Upper lobe of left lung (tissue), 4 donors: ENCODE data around the gene PRKAR1B.

Experiments used
- CTCF ChIP-seq, 6 experiments: fragments of 450-650 bp in 4 of 6; fragments of 200-600 bp in 2 of 6; sonication (generic) in 2 of 6; IDR thresholded peaks; one replicate each; pipeline ENCODE4 v1.5.1; 2016 to 2019; ENCODE audit warnings: antibody characterized with exemption in 6 of 6
- EP300 ChIP-seq, 4 donors: sonication (generic); formaldehyde crosslinking; IDR thresholded peaks; one replicate each; pipeline ENCODE4 v1.5.1; 2017; ENCODE audit warnings: antibody characterized with exemption in 4 of 4, control low read depth in 2 of 4

GRCh38 chr7:598899-599298, 128.2 kb downstream of the PRKAR1B start:
- TF ChIP-seq EP300 (IDR thresholded peaks at IDR 0.05) (no peak), CTCF (IDR thresholded peaks at IDR 0.05) (no peak)
